AG09319 (cell line): Measurements from ENCODE around the gene CPSF4.

ENCODE experiments used
- DNase-seq: peaks from one replicate; pipeline ENCODE4 v3.0.0-alpha.2; 2010; ENCODE audit warnings: low read depth; ENCODE audit errors: extremely low read depth
- CTCF ChIP-seq: IDR thresholded peaks from 2 replicates; pipeline ENCODE4 v1.5.1; 2011; ENCODE audit warnings: low read depth, mild to moderate bottlenecking, inconsistent platforms, low read length, moderate library complexity

CPSF4 gene

GRCh38 chr7:99433158-99433557 is 5.6 kb upstream of the CPSF4 start:
- DNase-seq = no peak
- no peak for TF ChIP-seq CTCF

- DNase-seq = no peak
- no peak for TF ChIP-seq CTCF
Observed at GRCh38 chr7:99437946-99438572, 684 bp upstream of the CPSF4 start.

GRCh38 chr7:99440195-99440594 is 1.5 kb downstream of the CPSF4 start:
- no peak for TF ChIP-seq CTCF
- DNase-seq = no peak

GRCh38 chr7:99446096-99446495 is 7.4 kb downstream of the CPSF4 start:
- no peak for TF ChIP-seq CTCF
- no peak for DNase-seq

- TF ChIP-seq CTCF = no peak
- no peak for DNase-seq
Observed at GRCh38 chr7:99447943-99448342, 9.2 kb downstream of the CPSF4 start.

- TF ChIP-seq CTCF = no peak
- no peak for DNase-seq
Observed at GRCh38 chr7:99448855-99449254, 10.1 kb downstream of the CPSF4 start.

GRCh38 chr7:99449326-99449725 is 10.6 kb downstream of the CPSF4 start:
- TF ChIP-seq CTCF = no peak
- no peak for DNase-seq
